Prostate gland (tissue), 2 donors: ENCODE data around the gene SLCO2B1. TPM values are rescaled to one million over a fixed set of nuclear protein-coding genes. Genes with fewer than 3 reads are reported as not detected.
"Not testable (repeated sequence)": the region's sequence is repeated elsewhere in the genome, so short reads cannot be mapped to it uniquely, and the experiment has no call there.

Source experiments
- DNase-seq: peaks from one replicate; pipeline ENCODE4 v3.0.0-alpha.2; 2019; ENCODE audit warnings: low spot score
- H3K27ac ChIP-seq, 2 donors: fragments of 200-600 bp; sonication (generic); 2 replicates each; pipeline ENCODE4 v1.5.1; 2017 to 2019
- H3K27me3 ChIP-seq: fragments of 200-600 bp; sonication (generic); replicated peaks from 2 replicates; pipeline ENCODE4 v1.5.1; 2019; ENCODE audit not compliant: insufficient read depth
- H3K36me3 ChIP-seq, 2 donors: fragments of 200-600 bp; sonication (generic); 1 replicate in 1 of 2; 2 replicates in 1 of 2; pipeline versions ENCODE4 v1.5.1 to v1.8.1; 2017 to 2019
- H3K4me1 ChIP-seq: fragments of 200-600 bp; sonication (generic); replicated peaks from 2 replicates; pipeline ENCODE4 v1.5.1; 2019
- H3K4me3 ChIP-seq, 2 donors: fragments of 200-600 bp; sonication (generic); 2 replicates each; pipeline ENCODE4 v1.5.1; 2017 to 2019
- H3K9me3 ChIP-seq: fragments of 200-600 bp; sonication (generic); 2 replicates; pipeline ENCODE4 v1.5.1; 2017
- CTCF ChIP-seq, 4 experiments: fragments of 200-600 bp in 2 of 4; fragments of 450-650 bp in 2 of 4; sonication (generic) in 2 of 4; IDR thresholded peaks; 1 replicate in 3 of 4; 2 replicates in 1 of 4; pipeline ENCODE4 v1.5.1; 2016 to 2019; ENCODE audit warnings: antibody characterized with exemption in 4 of 4, mild to moderate bottlenecking in 2 of 4, moderate library complexity in 2 of 4
- POLR2A ChIP-seq: fragments of 450-650 bp; IDR thresholded peaks from one replicate; pipeline ENCODE4 v1.6.1; 2016; ENCODE audit warnings: antibody characterized with exemption, mild to moderate bottlenecking
- POLR2AphosphoS5 ChIP-seq: sonication (generic); formaldehyde crosslinking; IDR thresholded peaks from one replicate; pipeline ENCODE4 v1.6.1; 2017; ENCODE audit warnings: antibody characterized with exemption
- WGBS: methylation state at CpG from one replicate; pipeline ENCODE4 v1.1.5; 2018; 5-methylcytosine and 5-hydroxymethylcytosine counted together
- intact Hi-C: fragments of 100-400 bp; cut with DNase I; formaldehyde crosslinking; loops from one replicate; pipeline ENCODE4 v1.14.2; 2022
- total RNA-seq, 2 donors: library from RNA; depleted of rRNA; stranded (reverse); fragments of >200 nt; gene quantifications; one replicate each; pipeline ENCODE4 v1.1.0, GENCODE V29; 2016

The SLCO2B1 gene, protein sequence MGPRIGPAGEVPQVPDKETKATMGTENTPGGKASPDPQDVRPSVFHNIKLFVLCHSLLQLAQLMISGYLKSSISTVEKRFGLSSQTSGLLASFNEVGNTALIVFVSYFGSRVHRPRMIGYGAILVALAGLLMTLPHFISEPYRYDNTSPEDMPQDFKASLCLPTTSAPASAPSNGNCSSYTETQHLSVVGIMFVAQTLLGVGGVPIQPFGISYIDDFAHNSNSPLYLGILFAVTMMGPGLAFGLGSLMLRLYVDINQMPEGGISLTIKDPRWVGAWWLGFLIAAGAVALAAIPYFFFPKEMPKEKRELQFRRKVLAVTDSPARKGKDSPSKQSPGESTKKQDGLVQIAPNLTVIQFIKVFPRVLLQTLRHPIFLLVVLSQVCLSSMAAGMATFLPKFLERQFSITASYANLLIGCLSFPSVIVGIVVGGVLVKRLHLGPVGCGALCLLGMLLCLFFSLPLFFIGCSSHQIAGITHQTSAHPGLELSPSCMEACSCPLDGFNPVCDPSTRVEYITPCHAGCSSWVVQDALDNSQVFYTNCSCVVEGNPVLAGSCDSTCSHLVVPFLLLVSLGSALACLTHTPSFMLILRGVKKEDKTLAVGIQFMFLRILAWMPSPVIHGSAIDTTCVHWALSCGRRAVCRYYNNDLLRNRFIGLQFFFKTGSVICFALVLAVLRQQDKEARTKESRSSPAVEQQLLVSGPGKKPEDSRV
- total RNA-seq: 10 to 100 TPM in 1 of 2 donors, 1 to 10 TPM in 1; 6.1 to 32.0 TPM

- DNase-seq: no peak
- WGBS: 62% methylated on average over 4 of the region's 4 CpGs
- intact Hi-C loops: no loop called here
- H3K36me3 ChIP-seq: no peaks in the 10 kb centered on the region
- no peak within 1 kb of the TSS for H3K27ac ChIP-seq
- H3K27me3 ChIP-seq: no peaks in the 10 kb centered on the region
- H3K9me3 ChIP-seq: no peaks in the 10 kb centered on the region
- TF ChIP-seq POLR2A (no peak), POLR2AphosphoS5 (no peak), CTCF (IDR thresholded peaks at IDR 0.05) (no peak)
- no peaks in the 10 kb centered on the region for H3K4me1 ChIP-seq
- H3K4me3 ChIP-seq: peak within 1 kb of the TSS in 1 of 2 donors; percentile 1
These were observed at the start of gene SLCO2B1 for GRCh38 chr11:75150879-75151278. Gene SLCO2B1, plus strand, starts transcription at chr11:75151107. Its CDS starts 275 bp downstream, at chr11:75151382.

- WGBS: 82% methylated on average over 8 of the region's 8 CpGs
- Histone ChIP-seq H3K9me3 (no peaks in the 10 kb centered on the region), H3K27me3 (no peaks in the 10 kb centered on the region), H3K36me3 (no peaks in the 10 kb centered on the region), H3K27ac (no peak overlapping the region), H3K4me3 (no peak overlapping the region), H3K4me1 (no peaks in the 10 kb centered on the region)
- intact Hi-C loops: no loop called here
- TF ChIP-seq POLR2A (no peak), CTCF (IDR thresholded peaks at IDR 0.05) (no peak), POLR2AphosphoS5 (no peak)
- no peak for DNase-seq
These were observed 49.3 kb upstream of the SLCO2B1 start for GRCh38 chr11:75101424-75102128.

- no peaks in the 10 kb centered on the region for H3K27me3 ChIP-seq
- H3K4me1 ChIP-seq: no peaks in the 10 kb centered on the region
- no peak for DNase-seq
- TF ChIP-seq POLR2AphosphoS5 (no peak), CTCF (IDR thresholded peaks at IDR 0.05) (no peak)
- no peaks in the 10 kb centered on the region for H3K9me3 ChIP-seq
- no peak overlapping the region for H3K27ac ChIP-seq
- H3K4me3 ChIP-seq: no peak overlapping the region
- H3K36me3 ChIP-seq: no peaks in the 10 kb centered on the region
- WGBS: 82% methylated on average over 5 of the region's 5 CpGs
- intact Hi-C loops: no loop called here
These were observed 47.4 kb upstream of the SLCO2B1 start for GRCh38 chr11:75103380-75104026.

DNA sequence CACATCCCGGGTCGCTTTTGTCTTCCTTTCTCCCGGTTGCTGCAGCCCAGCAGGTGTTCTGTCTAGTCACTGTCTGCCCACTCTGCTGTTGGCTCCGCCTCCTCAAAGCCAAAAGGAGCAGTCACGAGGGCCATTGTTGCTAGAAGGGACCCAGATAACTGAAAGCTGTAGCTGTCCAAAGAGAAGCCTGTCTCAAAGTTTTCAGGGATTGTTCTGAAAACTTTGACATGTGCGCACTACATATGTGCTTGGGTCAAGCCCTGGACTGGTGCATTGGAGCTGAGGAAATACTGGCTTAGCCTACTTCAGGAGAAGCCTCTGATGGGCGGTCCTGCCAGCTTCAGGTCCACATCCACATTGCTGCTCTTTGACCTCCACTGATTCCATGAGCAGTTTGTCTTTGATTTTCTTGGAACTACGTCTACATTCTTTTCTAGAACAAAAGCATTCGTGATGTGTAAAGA lies 45.4 kb upstream of the SLCO2B1 start:
- TF ChIP-seq POLR2AphosphoS5 (no peak), CTCF (IDR thresholded peaks at IDR 0.05) (no peak), POLR2A (no peak)
- intact Hi-C loops: no loop called here
- DNase-seq: no peak
- Histone ChIP-seq H3K4me3 (no peak overlapping the region), H3K4me1 (no peaks in the 10 kb centered on the region), H3K36me3 (no peaks in the 10 kb centered on the region), H3K9me3 (no peaks in the 10 kb centered on the region), H3K27me3 (no peaks in the 10 kb centered on the region), H3K27ac (no peak overlapping the region)
- 44% methylated on average over 9 of the region's 9 CpGs for WGBS

DNA sequence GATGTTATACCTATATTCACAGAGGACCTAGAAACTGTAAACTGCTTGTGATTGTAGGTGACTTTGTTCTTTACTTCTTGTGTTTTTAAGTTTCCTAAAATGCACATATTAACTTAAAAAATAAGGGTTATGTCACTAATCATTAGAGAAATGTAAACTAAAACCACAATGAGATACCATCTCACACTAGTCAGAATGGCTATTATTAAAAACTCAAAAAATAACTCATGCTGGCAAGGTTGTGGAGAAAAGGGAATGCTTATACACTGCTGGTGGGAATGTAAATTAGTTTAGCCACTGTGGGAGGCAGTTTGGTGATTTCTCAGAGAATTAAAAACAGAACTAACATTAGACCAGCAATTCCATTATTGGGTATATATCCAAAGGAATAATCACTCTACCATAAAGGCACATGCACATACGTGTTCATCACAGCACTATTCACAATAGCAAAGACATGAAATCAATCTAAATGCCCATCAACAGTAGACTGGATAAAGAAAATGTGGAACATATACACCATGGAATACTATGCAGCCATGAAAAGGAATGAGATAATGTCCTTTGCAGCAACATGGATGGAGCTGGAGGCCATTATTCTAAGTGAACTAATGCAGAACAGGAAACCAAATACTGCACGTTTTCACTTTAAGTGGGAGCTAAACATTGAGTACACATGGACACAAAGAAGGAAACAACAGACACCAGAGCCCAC lies 44.8 kb upstream of the SLCO2B1 start:
- 86% methylated on average over 2 of the region's 2 CpGs for WGBS

More for the DNA sequence above, 44.8 kb upstream of the SLCO2B1 start:
- H3K27me3 ChIP-seq, DNase-seq, H3K4me3 ChIP-seq, H3K36me3 ChIP-seq, H3K27ac ChIP-seq, intact Hi-C loops, H3K4me1 ChIP-seq, H3K9me3 ChIP-seq: not testable (repeated sequence)
